ENCODE results near the gene BTG2. TPM values are rescaled to one million over a fixed set of nuclear protein-coding genes. Genes with fewer than 3 reads are reported as not detected.

The BTG2 gene
- total RNA-seq, 4 donors from 2014 or later, result 74.5 to 169 (median 116) TPM

DNA sequence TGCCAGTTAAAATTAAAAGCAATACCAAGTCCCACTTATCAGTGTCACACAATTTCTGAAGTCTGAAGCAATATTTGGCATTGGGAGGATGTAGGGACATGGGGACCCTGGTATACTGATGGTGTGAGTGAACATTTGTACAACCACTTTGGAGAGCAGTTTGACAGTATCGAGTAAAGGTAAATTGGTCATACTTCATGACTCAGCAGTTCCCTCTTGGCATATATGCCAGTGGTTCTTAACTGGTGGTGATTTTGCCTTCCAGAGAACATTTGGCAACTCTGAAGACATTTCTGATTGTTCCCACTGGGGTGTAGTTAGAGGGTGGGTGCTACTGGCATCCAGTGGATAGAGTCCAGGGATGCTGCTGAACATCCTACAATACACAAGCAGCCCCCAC, 25.9 kb downstream of the BTG2 start:
- no peak for ATAC-seq
- WGBS, 2 donors (ENCODE audit: low coverage in 1 of 2), result 69 to 89% methylated on average over 1 of the region's 1 CpG
- TF ChIP-seq, protein P1, sequence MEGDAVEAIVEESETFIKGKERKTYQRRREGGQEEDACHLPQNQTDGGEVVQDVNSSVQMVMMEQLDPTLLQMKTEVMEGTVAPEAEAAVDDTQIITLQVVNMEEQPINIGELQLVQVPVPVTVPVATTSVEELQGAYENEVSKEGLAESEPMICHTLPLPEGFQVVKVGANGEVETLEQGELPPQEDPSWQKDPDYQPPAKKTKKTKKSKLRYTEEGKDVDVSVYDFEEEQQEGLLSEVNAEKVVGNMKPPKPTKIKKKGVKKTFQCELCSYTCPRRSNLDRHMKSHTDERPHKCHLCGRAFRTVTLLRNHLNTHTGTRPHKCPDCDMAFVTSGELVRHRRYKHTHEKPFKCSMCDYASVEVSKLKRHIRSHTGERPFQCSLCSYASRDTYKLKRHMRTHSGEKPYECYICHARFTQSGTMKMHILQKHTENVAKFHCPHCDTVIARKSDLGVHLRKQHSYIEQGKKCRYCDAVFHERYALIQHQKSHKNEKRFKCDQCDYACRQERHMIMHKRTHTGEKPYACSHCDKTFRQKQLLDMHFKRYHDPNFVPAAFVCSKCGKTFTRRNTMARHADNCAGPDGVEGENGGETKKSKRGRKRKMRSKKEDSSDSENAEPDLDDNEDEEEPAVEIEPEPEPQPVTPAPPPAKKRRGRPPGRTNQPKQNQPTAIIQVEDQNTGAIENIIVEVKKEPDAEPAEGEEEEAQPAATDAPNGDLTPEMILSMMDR (IDR thresholded peaks at IDR 0.05), result no peak
- TF ChIP-seq EP300 (IDR thresholded peaks at IDR 0.05) (no peak), POLR2AphosphoS5 (IDR thresholded peaks at IDR 0.05) (no peak), POLR2A (IDR thresholded peaks at IDR 0.05) (no peak)
- Histone ChIP-seq H3K9me3 (no peaks in the 10 kb centered on the region), H3K27ac (no peak overlapping the region), H3K4me3 (no peak overlapping the region), H3K27me3 (no peaks in the 10 kb centered on the region), H3K36me3 (no peaks in the 10 kb centered on the region), H3K4me1 (peaks cover 0 to 39% (median 15%) of the 10 kb centered on the region in 3 donors)

DNA sequence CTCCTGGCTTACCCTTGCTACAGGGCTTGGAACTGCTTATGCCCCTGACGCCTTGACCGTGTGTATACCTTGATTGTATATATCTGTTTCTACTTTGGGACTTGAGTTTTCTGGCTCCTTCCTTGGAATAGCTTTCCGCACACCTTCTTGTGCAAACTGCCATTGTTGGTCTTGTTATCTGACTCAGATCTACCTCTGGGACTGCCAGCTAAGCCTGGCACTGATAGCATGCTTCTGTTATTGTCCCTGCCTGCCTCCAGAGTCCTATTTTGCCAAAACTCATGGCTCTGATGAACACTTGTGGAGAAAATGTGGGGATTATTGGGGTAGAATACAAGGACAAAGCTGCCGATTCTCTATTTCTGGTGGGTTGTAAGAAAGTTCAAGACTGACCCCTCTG, 30.2 kb downstream of the BTG2 start:
- 78 to 79% methylated on average over 3 to 4 of the region's 4 CpGs for WGBS, 2 donors (ENCODE audit: low coverage in 1 of 2)

DNA sequence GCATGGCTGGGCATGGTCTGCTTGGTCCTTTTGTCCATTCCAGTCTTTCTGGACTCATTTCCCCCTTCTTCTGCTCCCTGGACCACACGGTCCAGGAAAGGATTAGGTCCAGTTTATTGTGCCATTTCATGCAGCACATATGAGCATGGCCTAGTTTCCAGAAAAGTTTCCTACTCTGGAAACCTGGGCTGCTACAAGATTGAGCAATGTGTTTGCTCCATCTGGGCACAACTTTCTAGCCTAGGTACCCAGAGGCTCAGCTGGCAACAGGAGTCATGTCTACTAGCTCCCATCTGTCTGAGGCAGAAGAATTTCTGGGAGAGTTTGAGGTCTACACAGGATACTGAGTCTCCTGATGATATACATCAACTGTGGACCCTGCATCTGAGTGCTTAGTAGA, 30.8 kb downstream of the BTG2 start:
- Histone ChIP-seq H3K36me3 (no peaks in the 10 kb centered on the region), H3K27ac (peak overlapping the region in 3 of 4 donors; percentile 45 to 70 (median 70)), H3K27me3 (no peaks in the 10 kb centered on the region), H3K9me3 (no peaks in the 10 kb centered on the region), H3K4me1 (peaks cover 0 to 24% (median 7%) of the 10 kb centered on the region in 3 donors), H3K4me3 (no peak overlapping the region)
- TF ChIP-seq, protein P1 (IDR thresholded peaks at IDR 0.05), result no peak
- TF ChIP-seq POLR2A (IDR thresholded peaks at IDR 0.05) (no peak), POLR2AphosphoS5 (IDR thresholded peaks at IDR 0.05) (no peak), EP300 (IDR thresholded peaks at IDR 0.05) (no peak)
- peak; percentile 52 for ATAC-seq
- 14% methylated on average over 1 of the region's 1 CpG; no CpG with 5 or more reads in 1 of the 2 donors for WGBS, 2 donors (ENCODE audit: low coverage in 1 of 2)

More for the DNA sequence above, 30.2 kb downstream of the BTG2 start:
- H3K4me3 ChIP-seq, result no peak overlapping the region
- ATAC-seq, result no peak
- peaks cover 0 to 23% (median 7%) of the 10 kb centered on the region in 3 donors for H3K4me1 ChIP-seq
- no peaks in the 10 kb centered on the region for H3K9me3 ChIP-seq
- peak overlapping the region in 3 of 4 donors; percentile 45 to 70 (median 70) for H3K27ac ChIP-seq
- no peaks in the 10 kb centered on the region for H3K27me3 ChIP-seq
- no peak for TF ChIP-seq EP300 (IDR thresholded peaks at IDR 0.05)
- TF ChIP-seq POLR2AphosphoS5 (IDR thresholded peaks at IDR 0.05), result no peak
- no peak for TF ChIP-seq POLR2A (IDR thresholded peaks at IDR 0.05)
- TF ChIP-seq, protein P1 (IDR thresholded peaks at IDR 0.05), result no peak
- no peaks in the 10 kb centered on the region for H3K36me3 ChIP-seq

DNA sequence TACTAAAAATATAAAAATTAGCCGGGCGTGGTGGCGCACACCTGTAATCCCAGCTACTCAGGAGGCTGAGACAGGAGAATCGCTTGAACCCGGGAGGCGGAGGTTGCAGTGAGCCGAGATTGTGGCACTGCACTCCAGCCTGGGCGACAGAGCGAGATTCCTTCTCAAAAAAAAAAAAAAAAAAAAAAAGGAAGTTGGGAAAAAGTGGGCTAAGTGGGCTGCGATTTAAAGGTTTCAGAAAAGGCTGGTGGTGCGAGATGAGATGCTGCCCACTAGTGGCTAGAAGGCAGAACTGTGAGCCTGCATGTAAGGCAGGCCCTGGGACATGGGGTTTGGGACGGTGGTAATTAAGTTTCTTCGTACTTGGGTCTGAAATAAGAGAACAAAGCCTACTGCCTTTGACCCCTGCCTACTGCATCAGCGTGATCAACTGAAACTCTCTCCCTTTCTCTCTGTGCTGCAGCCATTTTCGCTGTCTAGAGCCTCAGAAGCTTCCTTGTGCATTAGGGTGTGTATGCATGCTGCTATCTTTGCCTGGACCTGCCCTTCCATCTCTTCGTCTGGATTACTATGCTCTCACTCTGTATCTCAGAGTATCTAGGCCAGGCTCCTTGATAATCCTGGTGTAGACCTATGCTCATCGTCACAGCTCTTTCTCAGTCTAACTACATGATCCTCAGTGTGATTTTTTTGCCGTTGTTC, 33.2 kb downstream of the BTG2 start:
- ATAC-seq, result peak; percentile 44
- Histone ChIP-seq H3K4me1 (peaks cover 0 to 32% (median 7%) of the 10 kb centered on the region in 3 donors), H3K9me3 (no peaks in the 10 kb centered on the region), H3K27me3 (no peaks in the 10 kb centered on the region), H3K4me3 (no peak overlapping the region), H3K27ac (no peak overlapping the region), H3K36me3 (no peaks in the 10 kb centered on the region)
- TF ChIP-seq, protein P1 (IDR thresholded peaks at IDR 0.05), result peak; percentile 83 to 93 (median 88)
- no peak for TF ChIP-seq POLR2A (IDR thresholded peaks at IDR 0.05)
- WGBS, 2 donors (ENCODE audit: low coverage in 1 of 2), result 39 to 43% methylated on average over 14 to 17 of the region's 18 CpGs
